CD4-positive, alpha-beta T cell treated with Interleukin-17A for 4 hours (primary cell): ENCODE measurements around the gene FOXN1.
"Not testable (repeated sequence)": the region's sequence is repeated elsewhere in the genome, so short reads cannot be mapped to it uniquely, and the experiment has no call there.

Source experiments
- DNase-seq: peaks from one replicate; pipeline ENCODE4 v3.0.0-alpha.2; 2020; ENCODE audit warnings: mixed read lengths

FOXN1 gene

GRCh38 chr17:28501421-28502284 lies 4.5 kb upstream of the FOXN1 start:
- no peak for DNase-seq

GRCh38 chr17:28503420-28503819 lies 2.7 kb upstream of the FOXN1 start:
- DNase-seq: no peak

GRCh38 chr17:28506763-28507487 lies 777 bp downstream of the FOXN1 start:
- no peak for DNase-seq

- DNase-seq: no peak
These were observed 1.5 kb downstream of the FOXN1 start for GRCh38 chr17:28507567-28508203.

- DNase-seq: no peak
These were observed 2.1 kb downstream of the FOXN1 start for GRCh38 chr17:28508211-28508724.

- no peak for DNase-seq
These were observed 3.6 kb downstream of the FOXN1 start for GRCh38 chr17:28509789-28510188.

- DNase-seq: no peak
These were observed 5.8 kb downstream of the FOXN1 start for GRCh38 chr17:28511858-28512461.

- DNase-seq: no peak
These were observed 7.3 kb downstream of the FOXN1 start for GRCh38 chr17:28513476-28513875.

- no peak for DNase-seq
These were observed 8.4 kb downstream of the FOXN1 start for GRCh38 chr17:28514561-28515002.

GRCh38 chr17:28515518-28515917 lies 9.4 kb downstream of the FOXN1 start:
- no peak for DNase-seq

GRCh38 chr17:28518132-28518531 lies 12.0 kb downstream of the FOXN1 start:
- no peak for DNase-seq

GRCh38 chr17:28518578-28518977 lies 12.4 kb downstream of the FOXN1 start:
- DNase-seq: no peak

GRCh38 chr17:28519236-28519635 lies 13.1 kb downstream of the FOXN1 start:
- DNase-seq: no peak

GRCh38 chr17:28520687-28521086 lies 14.5 kb downstream of the FOXN1 start:
- DNase-seq: no peak

- no peak for DNase-seq
These were observed 15.3 kb downstream of the FOXN1 start for GRCh38 chr17:28521311-28522085.

GRCh38 chr17:28522281-28522680 lies 16.1 kb downstream of the FOXN1 start:
- DNase-seq: not testable (repeated sequence)

GRCh38 chr17:28523186-28523585 lies 17.0 kb downstream of the FOXN1 start:
- no peak for DNase-seq

GRCh38 chr17:28523876-28524275 lies 17.7 kb downstream of the FOXN1 start:
- DNase-seq: no peak

- DNase-seq: no peak
These were observed 18.6 kb downstream of the FOXN1 start for GRCh38 chr17:28524476-28525424.

GRCh38 chr17:28526381-28526780 lies 20.2 kb downstream of the FOXN1 start:
- no peak for DNase-seq

- DNase-seq: no peak
These were observed 21.1 kb downstream of the FOXN1 start for GRCh38 chr17:28527181-28527681.
